Kidney (tissue), 14 donors: ENCODE measurements around the gene WNT7B. TPM values are rescaled to one million over a fixed set of nuclear protein-coding genes. Genes with fewer than 3 reads are reported as not detected.

Experiments used
- DNase-seq, 5 donors: peaks; one replicate each; pipeline ENCODE4 v3.0.0-alpha.2; 2013 to 2020
- FAIRE-seq: peaks from 2 replicates; lab custom pipeline; 2012; peaks lifted over from hg19 to GRCh38; lab: Jason Lieb, UNC
- H3K27ac ChIP-seq, 2 donors: one replicate each; pipeline ENCODE4 v1.7.0; 2013; ENCODE audit warnings: low read depth in 2 of 2, low read length in 2 of 2, inconsistent platforms in 1 of 2
- H3K27me3 ChIP-seq: one replicate; pipeline ENCODE4 v1.7.1; 2013; ENCODE audit warnings: low read length, inconsistent platforms; ENCODE audit not compliant: control insufficient read depth, insufficient read depth
- H3K36me3 ChIP-seq, 3 donors: one replicate each; pipeline versions ENCODE4 v1.7.0 to v1.7.1; 2013; ENCODE audit warnings: low read length in 3 of 3, control low read depth in 1 of 3, inconsistent platforms in 1 of 3; ENCODE audit not compliant: insufficient read depth in 3 of 3, control insufficient read depth in 2 of 3
- H3K4me1 ChIP-seq, 3 donors: one replicate each; pipeline versions ENCODE4 v1.7.0 to v1.7.1; 2013; ENCODE audit warnings: low read length in 3 of 3, inconsistent platforms in 1 of 3, low read depth in 1 of 3; ENCODE audit not compliant: control insufficient read depth in 2 of 3, insufficient read depth in 2 of 3
- H3K4me3 ChIP-seq, 3 donors: one replicate each; pipeline versions ENCODE4 v1.7.0 to v1.8.1; 2013; ENCODE audit warnings: low read length in 3 of 3, control low read depth in 1 of 3, inconsistent platforms in 1 of 3
- H3K9ac ChIP-seq, 3 donors: one replicate each; pipeline versions ENCODE4 v1.7.0 to v1.7.1; 2013; ENCODE audit warnings: low read length in 3 of 3, control low read depth in 1 of 3, inconsistent platforms in 1 of 3
- H3K9me3 ChIP-seq, 3 donors: one replicate each; pipeline versions ENCODE4 v1.7.0 to v1.7.1; 2013; ENCODE audit warnings: low read length in 3 of 3, control low read depth in 1 of 3, inconsistent platforms in 1 of 3; ENCODE audit not compliant: control insufficient read depth in 2 of 3, insufficient read depth in 1 of 3
- intact Hi-C: fragments of 100-400 bp; cut with DNase I; formaldehyde crosslinking; loops from one replicate; pipeline ENCODE4 v1.11.1; 2022
- polyA plus RNA-seq: library from polyadenylated mRNA; stranded (reverse); fragments of 350-450 nt; fragmentation: Illumina TruSeq; extraction: RNeasy Lipid Tissue Mini Kit (QIAGEN cat#74804); gene quantifications from one replicate; pipeline ENCODE4 v1.2.3, GENCODE V29; 2014; ENCODE audit warnings: low read depth, low replicate concordance; ENCODE audit not compliant: insufficient read depth
- total RNA-seq: library from RNA; stranded (reverse); fragmentation: NEBNext Ultra II Directional; extraction: Animal tissue kit (Norgen Biotek cat#: 25700); gene quantifications from one replicate; pipeline ENCODE4 v1.2.1, GENCODE V29; 2021
- TF ChIP-seq, protein P1 (sequence below): IDR thresholded peaks from 3 replicates; pipeline ENCODE4 v1.5.1; 2012; ENCODE audit warnings: mild to moderate bottlenecking, moderate library complexity, borderline replicate concordance; ENCODE audit not compliant: insufficient read depth; ENCODE audit errors: extremely low read depth
- donor health status: control.
- donor health status: control.
- donor health status: control.
- donor health status: control.
- donor health status: control.
- donor health status: DM: yes; HTN: yes; CAD: no.
- donor health status: Normal renal cell carcinoma (clear cell type).

The WNT7B gene
- total and polyA plus RNA-seq, 2 donors from 2014 or later: 1.6 to 2.4 TPM

DNA sequence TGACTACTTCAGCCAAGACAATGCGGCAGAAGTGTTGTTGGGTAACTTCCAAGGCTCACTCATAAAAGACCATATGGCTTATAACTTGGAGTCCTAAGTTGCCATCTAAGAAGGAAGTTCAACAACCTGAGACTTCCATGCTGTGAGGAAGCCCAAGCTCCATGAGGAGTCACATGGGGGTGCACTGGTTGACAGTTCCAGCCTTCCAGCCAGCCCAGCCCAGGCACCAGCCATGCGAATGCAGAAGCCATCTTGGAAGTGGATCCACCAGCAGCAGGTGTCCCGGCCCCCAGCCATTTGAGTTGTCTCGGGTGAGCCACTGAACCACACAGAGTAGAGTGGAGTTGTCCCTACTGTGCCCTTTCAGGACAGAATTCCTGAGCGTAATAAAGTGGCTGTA lies 32.8 kb upstream of the WNT7B start:
- FAIRE-seq: no peak
- Histone ChIP-seq H3K9ac (no peak overlapping the region), H3K4me1 (peaks cover 0 to 47% (median 31%) of the 10 kb centered on the region in 3 donors), H3K4me3 (no peak overlapping the region), H3K27ac (no peak overlapping the region), H3K27me3 (no peaks in the 10 kb centered on the region), H3K36me3 (no peaks in the 10 kb centered on the region), H3K9me3 (peaks cover 0 to 8% (median 0%) of the 10 kb centered on the region in 3 donors)
- intact Hi-C loops: no loop called here
- TF ChIP-seq, protein P1, sequence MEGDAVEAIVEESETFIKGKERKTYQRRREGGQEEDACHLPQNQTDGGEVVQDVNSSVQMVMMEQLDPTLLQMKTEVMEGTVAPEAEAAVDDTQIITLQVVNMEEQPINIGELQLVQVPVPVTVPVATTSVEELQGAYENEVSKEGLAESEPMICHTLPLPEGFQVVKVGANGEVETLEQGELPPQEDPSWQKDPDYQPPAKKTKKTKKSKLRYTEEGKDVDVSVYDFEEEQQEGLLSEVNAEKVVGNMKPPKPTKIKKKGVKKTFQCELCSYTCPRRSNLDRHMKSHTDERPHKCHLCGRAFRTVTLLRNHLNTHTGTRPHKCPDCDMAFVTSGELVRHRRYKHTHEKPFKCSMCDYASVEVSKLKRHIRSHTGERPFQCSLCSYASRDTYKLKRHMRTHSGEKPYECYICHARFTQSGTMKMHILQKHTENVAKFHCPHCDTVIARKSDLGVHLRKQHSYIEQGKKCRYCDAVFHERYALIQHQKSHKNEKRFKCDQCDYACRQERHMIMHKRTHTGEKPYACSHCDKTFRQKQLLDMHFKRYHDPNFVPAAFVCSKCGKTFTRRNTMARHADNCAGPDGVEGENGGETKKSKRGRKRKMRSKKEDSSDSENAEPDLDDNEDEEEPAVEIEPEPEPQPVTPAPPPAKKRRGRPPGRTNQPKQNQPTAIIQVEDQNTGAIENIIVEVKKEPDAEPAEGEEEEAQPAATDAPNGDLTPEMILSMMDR: no peak
- DNase-seq: peak in 2 of 5 donors; percentile 52 to 55

DNA sequence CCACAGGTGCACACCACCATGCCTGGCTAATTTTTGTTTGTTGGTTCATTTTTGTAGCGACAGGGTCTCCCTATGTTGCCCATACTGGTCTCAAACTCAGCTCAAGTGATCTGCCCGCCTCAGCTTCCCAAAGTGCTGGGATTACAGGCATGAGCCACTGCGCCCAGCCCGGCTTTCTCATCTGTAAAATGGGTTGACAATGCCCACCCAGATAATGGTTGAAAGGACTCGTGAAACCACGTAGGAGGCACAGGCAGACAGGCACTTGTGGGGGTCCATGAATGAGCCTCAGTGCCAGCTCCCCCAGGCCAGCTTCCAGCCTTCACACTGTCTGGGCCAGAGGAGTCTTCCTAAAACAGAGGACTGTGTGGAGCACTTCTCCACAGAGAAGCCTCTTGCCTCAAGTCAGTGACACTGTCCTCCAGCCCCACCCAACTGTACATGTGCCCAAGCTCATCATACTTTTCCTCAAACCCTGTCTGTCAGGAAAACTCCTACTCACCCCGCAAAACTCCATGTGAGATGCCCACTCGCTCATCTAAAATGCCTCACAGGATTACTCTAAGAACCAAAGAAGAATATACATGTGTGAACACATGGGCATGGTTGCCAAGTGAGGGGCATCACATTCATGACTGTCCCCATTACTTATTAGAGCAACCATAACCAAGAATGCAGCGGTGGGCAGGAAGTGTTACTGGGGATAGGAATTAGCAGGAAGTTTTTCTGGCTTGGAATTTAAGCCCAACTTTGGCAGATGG lies 32.1 kb upstream of the WNT7B start:
- H3K4me1 ChIP-seq: peaks cover 0 to 47% (median 31%) of the 10 kb centered on the region in 3 donors
- H3K27ac ChIP-seq: no peak overlapping the region
- DNase-seq (peak in 1 of 5 donors; percentile 8), FAIRE-seq (no peak)
- H3K27me3 ChIP-seq: no peaks in the 10 kb centered on the region
- peaks cover 0 to 8% (median 0%) of the 10 kb centered on the region in 3 donors for H3K9me3 ChIP-seq
- H3K9ac ChIP-seq: no peak overlapping the region
- intact Hi-C loops: no loop called here
- TF ChIP-seq, protein P1: no peak
- no peaks in the 10 kb centered on the region for H3K36me3 ChIP-seq
- H3K4me3 ChIP-seq: no peak overlapping the region

DNA sequence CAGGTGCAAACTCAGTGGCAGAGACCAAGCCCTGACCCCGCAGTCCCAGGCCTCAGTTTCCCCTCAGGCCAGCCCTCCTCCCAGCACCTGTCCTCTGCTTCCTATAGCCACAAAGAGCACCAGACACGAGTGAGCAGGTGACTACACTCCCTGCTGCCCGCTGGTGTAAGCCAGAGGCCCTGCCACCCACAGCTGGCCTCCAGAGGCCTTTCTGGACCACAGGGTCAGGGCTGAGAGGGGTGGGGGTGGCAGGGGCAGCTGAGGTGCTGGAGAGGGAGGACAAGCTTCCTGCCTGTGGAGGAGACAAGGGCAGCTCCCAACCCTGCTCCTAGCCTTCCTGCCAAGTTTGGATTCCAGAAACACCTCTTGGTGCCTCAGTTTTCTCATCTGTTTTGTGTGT lies 31.3 kb upstream of the WNT7B start:
- FAIRE-seq: no peak
- DNase-seq: peak in 2 of 5 donors; percentile 58 to 73
- H3K4me3 ChIP-seq: no peak overlapping the region

More for the DNA sequence above, 31.3 kb upstream of the WNT7B start:
- intact Hi-C loops: no loop called here
- H3K36me3 ChIP-seq: no peaks in the 10 kb centered on the region
- no peaks in the 10 kb centered on the region for H3K27me3 ChIP-seq
- peaks cover 0 to 8% (median 0%) of the 10 kb centered on the region in 3 donors for H3K9me3 ChIP-seq
- H3K9ac ChIP-seq: peak overlapping the region in 1 of 3 donors; percentile 59
- H3K27ac ChIP-seq: peak overlapping the region; percentile 84 to 94
- peaks cover 0 to 46% (median 30%) of the 10 kb centered on the region in 3 donors for H3K4me1 ChIP-seq
- TF ChIP-seq, protein P1: no peak
